HepG2 (cell line): Measurements from ENCODE around the gene USP19. TPM values are rescaled to one million over a fixed set of nuclear protein-coding genes. Genes with fewer than 3 reads are reported as not detected.

Experiments used
- ATAC-seq: fragments of 200-7000 bp; cut with Tn5 transposase; 3 replicates; pipeline ENCODE4 v1.9.1; 2020; ENCODE audit warnings: mild to moderate bottlenecking, moderate library complexity
- BruUV-seq: library from RNA; stranded (reverse); fragments of 400-500 nt; replicated peaks from 2 replicates; lab custom pipeline; 2021; lab: Mats Ljungman, UMichigan
- CTCF ChIA-PET: fragments of 300-600 bp; formaldehyde crosslinking; extraction: SDS; loops from one replicate; lab custom pipeline; 2021; ENCODE audit warnings: low total read pairs, inconsistent platforms, low intra/inter-chr PET ratio; lab: Yijun Ruan, JAX
- POLR2A ChIA-PET: fragments of 350-600 bp; sonication (Branson Sonifier 250); formaldehyde crosslinking; loops from one replicate; lab custom pipeline; 2020; ENCODE audit warnings: antibody characterized with exemption, inconsistent platforms; lab: Yijun Ruan, JAX
- DNase-seq: peaks from one replicate; pipeline ENCODE4 v3.0.0-alpha.2; 2015; ENCODE audit warnings: low spot score
- FAIRE-seq: peaks from 3 replicates; lab custom pipeline; 2011; peaks lifted over from hg19 to GRCh38; lab: Jason Lieb, UNC
- H2AFZ ChIP-seq: one replicate; pipeline ENCODE4 v1.6.1; 2011; ENCODE audit warnings: low read length, inconsistent platforms
- H3K27ac ChIP-seq: fragments of 300-600 bp; 3 replicates; pipeline ENCODE4 v1.8.0; 2011; ENCODE audit warnings: mixed run types, mild to moderate bottlenecking, mixed read lengths, low read length, inconsistent platforms; ENCODE audit not compliant: insufficient read depth; ENCODE audit errors: extremely low read length
- H3K27me3 ChIP-seq, 2 experiments: fragments of 200-600 bp in 1 of 2; 2 replicates in 1 of 2; 3 replicates in 1 of 2; pipeline versions ENCODE4 v1.6.0 to v1.8.0; 2011; ENCODE audit warnings: low read length in 2 of 2, mild to moderate bottlenecking in 2 of 2, moderate library complexity in 2 of 2, inconsistent platforms in 1 of 2; ENCODE audit not compliant: insufficient read depth in 2 of 2, control insufficient read depth in 1 of 2
- H3K36me3 ChIP-seq, 2 experiments: fragments of 200-600 bp in 1 of 2; replicated peaks in 1 of 2; 2 replicates in 1 of 2; 3 replicates in 1 of 2; pipeline versions ENCODE4 v1.5.1 to v1.8.0; 2011; ENCODE audit warnings: low read length in 2 of 2, inconsistent platforms in 1 of 2; ENCODE audit not compliant: insufficient read depth in 2 of 2, control insufficient read depth in 1 of 2
- H3K4me1 ChIP-seq: 2 replicates; pipeline ENCODE4 v1.5.1; 2012; ENCODE audit warnings: low read length, inconsistent platforms; ENCODE audit not compliant: insufficient read depth
- H3K4me2 ChIP-seq: 2 replicates; pipeline ENCODE4 v1.6.0; 2011; ENCODE audit warnings: low read depth, low read length, inconsistent platforms
- H3K4me3 ChIP-seq, 3 experiments: fragments of 200-600 bp in 1 of 3; sonication (generic), shearing (Covaris generic) in 1 of 3; replicated peaks in 1 of 3; 2 replicates each; pipeline ENCODE4 v1.5.1; 2011 to 2016; ENCODE audit warnings: low read length in 3 of 3, inconsistent platforms in 2 of 3, low read depth in 2 of 3, mild to moderate bottlenecking in 2 of 3, control low read depth in 1 of 3, mixed read lengths in 1 of 3; ENCODE audit not compliant: insufficient read depth in 1 of 3
- H3K79me2 ChIP-seq: one replicate; pipeline ENCODE4 v1.6.1; 2011; ENCODE audit warnings: low read length, inconsistent platforms; ENCODE audit not compliant: insufficient read depth
- H3K9ac ChIP-seq: 2 replicates; pipeline ENCODE4 v1.6.0; 2011; ENCODE audit warnings: mild to moderate bottlenecking, low read depth, low read length, inconsistent platforms; ENCODE audit not compliant: insufficient read depth
- H3K9me3 ChIP-seq: 2 replicates; pipeline ENCODE4 v1.5.1; 2012; ENCODE audit warnings: mild to moderate bottlenecking, low read length
- H4K20me1 ChIP-seq: 2 replicates; pipeline ENCODE4 v1.6.0; 2011; ENCODE audit warnings: inconsistent platforms, mild to moderate bottlenecking, low read length, moderate library complexity; ENCODE audit not compliant: insufficient read depth
- FOXJ3 ChIP-seq: sonication (generic); formaldehyde crosslinking; IDR thresholded peaks from 2 replicates; pipeline ENCODE4 v1.4.0; 2020; ENCODE audit warnings: missing genetic modification reagents, mild to moderate bottlenecking, borderline replicate concordance
- NPAS2 ChIP-seq: sonication (generic); formaldehyde crosslinking; IDR thresholded peaks from 2 replicates; pipeline ENCODE4 v1.8.0; 2022; ENCODE audit warnings: mild to moderate bottlenecking, missing genetic modification reagents, borderline replicate concordance
- NR2F6 ChIP-seq, 2 experiments: IDR thresholded peaks; 2 replicates each; pipeline ENCODE4 v1.6.1; 2016; ENCODE audit warnings: antibody characterized with exemption in 1 of 2, mild to moderate bottlenecking in 1 of 2
- RBFOX2 ChIP-seq: fragments of 200-400 bp; formaldehyde crosslinking; IDR thresholded peaks from 2 replicates; pipeline ENCODE4 v1.6.1; 2017; ENCODE audit warnings: low read depth, mild to moderate bottlenecking, low read length
- SPEN ChIP-seq: sonication (generic); formaldehyde crosslinking; IDR thresholded peaks from 2 replicates; pipeline ENCODE4 v1.5.1; 2020; ENCODE audit warnings: low read depth, mild to moderate bottlenecking, missing genetic modification reagents
- TRIM24 ChIP-seq: sonication (generic); formaldehyde crosslinking; IDR thresholded peaks from 2 replicates; pipeline ENCODE4 v1.8.0; 2022; ENCODE audit warnings: mild to moderate bottlenecking, missing genetic modification reagents
- ZC3H13 ChIP-seq: sonication (generic); formaldehyde crosslinking; IDR thresholded peaks from 2 replicates; pipeline ENCODE4 v1.8.1; 2023; ENCODE audit warnings: mild to moderate bottlenecking, missing genetic modification reagents, moderate library complexity
- ZNF670 ChIP-seq: sonication (generic); formaldehyde crosslinking; IDR thresholded peaks from 2 replicates; pipeline ENCODE4 v1.8.0; 2022; ENCODE audit warnings: mild to moderate bottlenecking, missing genetic modification reagents, borderline replicate concordance
- ZNF703 ChIP-seq: sonication (generic); formaldehyde crosslinking; IDR thresholded peaks from 2 replicates; pipeline ENCODE4 v1.5.1; 2020; ENCODE audit warnings: missing genetic modification reagents, mild to moderate bottlenecking, moderate library complexity, borderline replicate concordance
- WGBS: methylation state at CpG from one replicate; pipeline ENCODE4 v1.1.6; 2017; ENCODE audit warnings: low lambda C conversion rate; 5-methylcytosine and 5-hydroxymethylcytosine counted together
- in situ Hi-C: cut with HindIII; loops from 2 replicates; pipeline ENCODE4 v1.10.0; 2017; ENCODE audit warnings: low pct_unique_long_range_greater_than_20kb; ENCODE audit not compliant: extremely low pct_ligation_motif_present
- intact Hi-C: fragments of 100-400 bp; cut with micrococcal nuclease; formaldehyde crosslinking; loops from one replicate; pipeline ENCODE4 v1.10.0; 2022; ENCODE audit not compliant: unreplicated experiment
- polyA plus RNA-seq, 8 experiments: library from polyadenylated mRNA; depleted of rRNA in 3 of 8; stranded (reverse) in 7 of 8; unstranded in 1 of 8; fragments of >200 nt; fragmentation: Illumina TruSeq in 4 of 8; extraction: Trizol in 4 of 8; gene quantifications; 2 replicates each; pipeline versions ENCODE4 v1.2.1 to v1.2.3, GENCODE V29; 2011 to 2016; ENCODE audit warnings: low read depth in 4 of 8, missing spikeins in 1 of 8, mixed read lengths in 1 of 8; ENCODE audit not compliant: insufficient read depth in 1 of 8
- total RNA-seq, 5 experiments: library from RNA; depleted of rRNA; stranded (reverse); fragments of >200 nt; fragmentation: Illumina TruSeq; extraction: Trizol; gene quantifications; 2 replicates each; pipeline ENCODE4 v1.2.3, GENCODE V29; 2016; ENCODE audit warnings: low read depth in 1 of 5
- TF ChIP-seq, protein P1 (sequence below): sonication (generic); formaldehyde crosslinking; conservative IDR thresholded peaks from 2 replicates; pipeline ENCODE4 v1.8.0; 2022; ENCODE audit warnings: missing genetic modification reagents
- TF ChIP-seq, protein P2 (sequence below): sonication (generic); formaldehyde crosslinking; IDR thresholded peaks from 2 replicates; pipeline ENCODE4 v1.8.0; 2023; ENCODE audit warnings: mild to moderate bottlenecking, missing genetic modification reagents
- TF ChIP-seq, protein P3 (sequence below): sonication (generic); formaldehyde crosslinking; conservative IDR thresholded peaks from 2 replicates; pipeline ENCODE4 v1.8.1; 2023; ENCODE audit warnings: missing genetic modification reagents

The USP19 gene
- total and polyA plus RNA-seq, 2 of the 13 experiments (the other 11 are each of a cell fraction or from before 2014, with no cell fraction given), result 28.3 to 31.7 TPM

DNA sequence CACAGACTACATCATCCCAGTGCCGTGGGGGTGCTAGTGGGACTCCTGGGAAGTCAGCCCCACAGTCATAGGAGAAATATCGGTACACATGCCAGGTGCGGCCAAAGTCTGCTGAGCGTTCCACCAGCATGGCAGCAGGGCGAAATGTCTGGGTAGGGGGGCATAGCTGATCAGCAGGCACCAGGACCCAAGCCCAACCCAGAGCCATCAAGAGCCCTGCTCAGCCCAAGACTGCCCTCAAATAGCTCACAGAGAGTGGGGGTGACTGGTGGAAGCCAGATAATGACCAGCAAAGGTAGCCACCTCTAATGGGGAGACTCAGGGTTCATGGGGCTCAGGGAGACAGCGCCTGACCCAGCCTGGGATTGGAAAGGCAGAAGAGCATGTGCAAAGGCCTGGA is 11.0 kb upstream of the USP19 start:
- H3K4me1 ChIP-seq, result peaks cover 39% of the 10 kb centered on the region

DNA sequence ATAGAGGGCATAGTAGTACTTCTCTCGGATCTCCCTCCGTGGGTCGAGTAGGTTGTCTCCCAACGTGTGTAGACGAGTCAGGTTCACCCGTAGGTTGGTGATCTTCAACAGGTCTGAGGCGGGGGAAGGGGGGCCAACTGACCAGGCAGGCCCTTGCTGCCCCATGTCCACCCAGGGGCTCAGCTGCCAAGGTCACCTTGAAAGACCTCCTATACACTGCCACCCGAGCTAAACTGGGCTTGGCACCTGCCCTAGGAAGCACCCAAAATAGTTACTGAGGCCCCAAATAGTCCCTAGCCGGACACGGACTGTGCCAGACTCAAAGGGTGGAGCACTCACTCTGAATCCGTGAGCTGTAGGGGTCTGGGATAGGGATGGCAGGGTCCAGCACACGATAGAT is 10.4 kb upstream of the USP19 start:
- FAIRE-seq (no peak), ATAC-seq (no peak), DNase-seq (no peak)
- no peak overlapping the region for H3K4me3 ChIP-seq
- no peaks in the 10 kb centered on the region for H4K20me1 ChIP-seq
- no peaks in the 10 kb centered on the region for H3K27me3 ChIP-seq
- no TSS peak for BruUV-seq
- H3K27ac ChIP-seq, result no peak overlapping the region
- no peaks in the 10 kb centered on the region for H3K9me3 ChIP-seq
- TF ChIP-seq, protein P1, sequence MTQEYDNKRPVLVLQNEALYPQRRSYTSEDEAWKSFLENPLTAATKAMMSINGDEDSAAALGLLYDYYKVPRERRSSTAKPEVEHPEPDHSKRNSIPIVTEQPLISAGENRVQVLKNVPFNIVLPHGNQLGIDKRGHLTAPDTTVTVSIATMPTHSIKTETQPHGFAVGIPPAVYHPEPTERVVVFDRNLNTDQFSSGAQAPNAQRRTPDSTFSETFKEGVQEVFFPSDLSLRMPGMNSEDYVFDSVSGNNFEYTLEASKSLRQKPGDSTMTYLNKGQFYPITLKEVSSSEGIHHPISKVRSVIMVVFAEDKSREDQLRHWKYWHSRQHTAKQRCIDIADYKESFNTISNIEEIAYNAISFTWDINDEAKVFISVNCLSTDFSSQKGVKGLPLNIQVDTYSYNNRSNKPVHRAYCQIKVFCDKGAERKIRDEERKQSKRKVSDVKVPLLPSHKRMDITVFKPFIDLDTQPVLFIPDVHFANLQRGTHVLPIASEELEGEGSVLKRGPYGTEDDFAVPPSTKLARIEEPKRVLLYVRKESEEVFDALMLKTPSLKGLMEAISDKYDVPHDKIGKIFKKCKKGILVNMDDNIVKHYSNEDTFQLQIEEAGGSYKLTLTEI (CRISPR knock-in tag), result no peak
- TF ChIP-seq NR2F6 (IDR thresholded peaks at IDR 0.05) (no peak), NR2F6 (CRISPR knock-in tag; IDR thresholded peaks at IDR 0.05) (no peak), ZC3H13 (CRISPR knock-in tag) (no peak), ZNF670 (CRISPR knock-in tag) (no peak), RBFOX2 (no peak)
- TF ChIP-seq, protein P2, sequence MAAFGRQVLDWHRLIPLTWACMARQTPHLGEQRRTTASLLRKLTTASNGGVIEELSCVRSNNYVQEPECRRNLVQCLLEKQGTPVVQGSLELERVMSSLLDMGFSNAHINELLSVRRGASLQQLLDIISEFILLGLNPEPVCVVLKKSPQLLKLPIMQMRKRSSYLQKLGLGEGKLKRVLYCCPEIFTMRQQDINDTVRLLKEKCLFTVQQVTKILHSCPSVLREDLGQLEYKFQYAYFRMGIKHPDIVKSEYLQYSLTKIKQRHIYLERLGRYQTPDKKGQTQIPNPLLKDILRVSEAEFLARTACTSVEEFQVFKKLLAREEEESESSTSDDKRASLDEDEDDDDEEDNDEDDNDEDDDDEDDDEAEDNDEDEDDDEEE (CRISPR knock-in tag), result no peak
- H3K9ac ChIP-seq, result no peak overlapping the region
- in situ Hi-C loops (no loop called here), intact Hi-C loops (loop anchor here (5.0 kb wide), 1 partner anchor 39 kb away; the partner anchor contains the start of gene QRICH1)
- no peak overlapping the region for H2AFZ ChIP-seq
- WGBS, result 100% methylated on average over 7 of the region's 12 CpGs
- H3K36me3 ChIP-seq, result peaks cover 5 to 15% of the 10 kb centered on the region in 2 experiments; a peak in 2 of 5 replicates
- peaks cover 34% of the 10 kb centered on the region for H3K4me1 ChIP-seq
- H3K79me2 ChIP-seq, result peaks cover 15% of the 10 kb centered on the region
- peak overlapping the region; percentile 97 for H3K4me2 ChIP-seq
- CTCF ChIA-PET, result no interaction called here
- POLR2A ChIA-PET, result interaction anchor here (2.9 to 8.5 kb wide), 3 partner anchors 10 to 209 kb away, joined by 12 to 110 read pairs (median 70); partner anchors contain the start of genes QRICH1, USP19 and USP4

More for the DNA sequence above, 11.0 kb upstream of the USP19 start:
- intact Hi-C loops, result loop anchor here (5.0 kb wide), 1 partner anchor 39 kb away; the partner anchor contains the start of gene QRICH1
- H3K36me3 ChIP-seq, result peaks cover 5 to 10% of the 10 kb centered on the region in 2 experiments; a peak in 2 of 5 replicates
- ChIA-PET CTCF (no interaction called here), POLR2A (interaction anchor here (1.3 to 8.5 kb wide), 8 partner anchors 8 to 208 kb away, joined by 4 to 110 read pairs (median 9); partner anchors contain the start of genes IMPDH2, QRICH1, USP19 and USP4)
- peak overlapping the region; percentile 72 to 78 (median 77); a peak in 5 of 6 replicates for H3K4me3 ChIP-seq
- peak overlapping the region; percentile 97 for H3K4me2 ChIP-seq
- no peak for ATAC-seq
- H4K20me1 ChIP-seq, result no peaks in the 10 kb centered on the region
- in situ Hi-C loops, result no loop called here
- no peaks in the 10 kb centered on the region for H3K9me3 ChIP-seq
- H3K27ac ChIP-seq, result peak overlapping the region; percentile 80
- no peaks in the 10 kb centered on the region for H3K27me3 ChIP-seq
- H3K79me2 ChIP-seq, result peaks cover 15% of the 10 kb centered on the region
- TF ChIP-seq, protein P3, sequence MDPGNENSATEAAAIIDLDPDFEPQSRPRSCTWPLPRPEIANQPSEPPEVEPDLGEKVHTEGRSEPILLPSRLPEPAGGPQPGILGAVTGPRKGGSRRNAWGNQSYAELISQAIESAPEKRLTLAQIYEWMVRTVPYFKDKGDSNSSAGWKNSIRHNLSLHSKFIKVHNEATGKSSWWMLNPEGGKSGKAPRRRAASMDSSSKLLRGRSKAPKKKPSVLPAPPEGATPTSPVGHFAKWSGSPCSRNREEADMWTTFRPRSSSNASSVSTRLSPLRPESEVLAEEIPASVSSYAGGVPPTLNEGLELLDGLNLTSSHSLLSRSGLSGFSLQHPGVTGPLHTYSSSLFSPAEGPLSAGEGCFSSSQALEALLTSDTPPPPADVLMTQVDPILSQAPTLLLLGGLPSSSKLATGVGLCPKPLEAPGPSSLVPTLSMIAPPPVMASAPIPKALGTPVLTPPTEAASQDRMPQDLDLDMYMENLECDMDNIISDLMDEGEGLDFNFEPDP (CRISPR knock-in tag), result no peak
- TF ChIP-seq TRIM24 (CRISPR knock-in tag) (no peak), NPAS2 (CRISPR knock-in tag) (no peak), SPEN (CRISPR knock-in tag) (no peak), FOXJ3 (no peak), ZNF703 (CRISPR knock-in tag) (no peak)
- 100% methylated on average over 3 of the region's 6 CpGs for WGBS
- DNase-seq, result no peak
- H2AFZ ChIP-seq, result no peak overlapping the region
- BruUV-seq, result no TSS peak
- no peak for FAIRE-seq
- H3K9ac ChIP-seq, result peak overlapping the region; percentile 75
